Neuronal stem cell (in vitro differentiated cells): ENCODE measurements around the gene ELOVL2.

Source experiments
- DNase-seq: peaks from one replicate; pipeline ENCODE4 v3.0.0-alpha.2; 2013; ENCODE audit warnings: low spot score
- H2AFZ ChIP-seq: one replicate; pipeline ENCODE4 v1.6.1; 2013; ENCODE audit warnings: mild to moderate bottlenecking, low read length, inconsistent platforms
- H2AK5ac ChIP-seq: 2 replicates; pipeline ENCODE4 v1.6.1; 2013; ENCODE audit warnings: low read depth, mild to moderate bottlenecking, inconsistent platforms, low read length, moderate library complexity, mixed read lengths
- H2BK120ac ChIP-seq: 2 replicates; pipeline ENCODE4 v1.6.1; 2013; ENCODE audit warnings: low read depth, mild to moderate bottlenecking, inconsistent platforms, low read length, moderate library complexity, mixed read lengths
- H2BK12ac ChIP-seq: one replicate; pipeline ENCODE4 v1.6.1; 2013; ENCODE audit warnings: low read length, inconsistent platforms
- H2BK15ac ChIP-seq: 2 replicates; pipeline ENCODE4 v1.6.1; 2013; ENCODE audit warnings: mild to moderate bottlenecking, low read length, inconsistent platforms, mixed read lengths
- H2BK5ac ChIP-seq: one replicate; pipeline ENCODE4 v1.6.1; 2013; ENCODE audit warnings: inconsistent platforms, mild to moderate bottlenecking, low read length, moderate library complexity
- H3K14ac ChIP-seq: one replicate; pipeline ENCODE4 v1.6.1; 2013; ENCODE audit warnings: low read length, inconsistent platforms
- H3K18ac ChIP-seq: 2 replicates; pipeline ENCODE4 v1.6.1; 2013; ENCODE audit warnings: low read length, inconsistent platforms
- H3K23ac ChIP-seq: 2 replicates; pipeline ENCODE4 v1.6.1; 2013; ENCODE audit warnings: low read depth, mild to moderate bottlenecking, mixed read lengths, low read length, inconsistent platforms; ENCODE audit not compliant: poor library complexity
- H3K27ac ChIP-seq: replicated peaks from 3 replicates; pipeline ENCODE4 v1.5.1; 2013; ENCODE audit warnings: low read length, inconsistent platforms
- H3K27me3 ChIP-seq, 3 experiments: 2 replicates each; pipeline ENCODE4 v1.6.1; 2013; ENCODE audit warnings: low read length in 3 of 3, mild to moderate bottlenecking in 2 of 3, inconsistent platforms in 1 of 3, low read depth in 1 of 3, mixed read lengths in 1 of 3, moderate library complexity in 1 of 3; ENCODE audit not compliant: control insufficient read depth in 3 of 3, insufficient read depth in 3 of 3
- H3K36me3 ChIP-seq, 2 donors: replicated peaks in 1 of 2; 2 replicates each; pipeline ENCODE4 v1.6.1; 2013; ENCODE audit warnings: low read length in 2 of 2; ENCODE audit not compliant: control insufficient read depth in 2 of 2, insufficient read depth in 2 of 2
- H3K4ac ChIP-seq: 2 replicates; pipeline ENCODE4 v1.6.1; 2013; ENCODE audit warnings: inconsistent platforms, mild to moderate bottlenecking, low read length, moderate library complexity
- H3K4me1 ChIP-seq, 2 donors: 1 replicate in 1 of 2; 2 replicates in 1 of 2; pipeline ENCODE4 v1.6.1; 2013; ENCODE audit warnings: low read length in 2 of 2, low read depth in 1 of 2; ENCODE audit not compliant: control insufficient read depth in 2 of 2, insufficient read depth in 1 of 2
- H3K4me2 ChIP-seq: one replicate; pipeline ENCODE4 v1.6.1; 2013; ENCODE audit warnings: mild to moderate bottlenecking, low read length, inconsistent platforms; ENCODE audit not compliant: insufficient read depth, poor library complexity, severe bottlenecking
- H3K4me3 ChIP-seq, 2 donors: 2 replicates each; pipeline ENCODE4 v1.5.1; 2013; ENCODE audit warnings: low read length in 2 of 2, mild to moderate bottlenecking in 2 of 2, inconsistent platforms in 1 of 2, moderate library complexity in 1 of 2
- H3K79me1 ChIP-seq: one replicate; pipeline ENCODE4 v1.6.1; 2013; ENCODE audit warnings: low read depth, mild to moderate bottlenecking, inconsistent platforms, low read length, moderate library complexity
- H3K9ac ChIP-seq: one replicate; pipeline ENCODE4 v1.6.1; 2013; ENCODE audit warnings: mild to moderate bottlenecking, low read depth, low read length, inconsistent platforms; ENCODE audit not compliant: poor library complexity
- H3K9me3 ChIP-seq, 2 donors: replicated peaks in 1 of 2; 2 replicates each; pipeline versions ENCODE3 to v1.6.1; 2013; ENCODE audit warnings: low read length in 2 of 2, mild to moderate bottlenecking in 2 of 2, inconsistent platforms in 1 of 2, low read depth in 1 of 2, mixed read lengths in 1 of 2, moderate library complexity in 1 of 2; ENCODE audit not compliant: control insufficient read depth in 2 of 2, insufficient read depth in 1 of 2
- H4K8ac ChIP-seq: one replicate; pipeline ENCODE4 v1.6.1; 2013; ENCODE audit warnings: low read depth, mild to moderate bottlenecking, inconsistent platforms, low read length, moderate library complexity
- H4K91ac ChIP-seq: one replicate; pipeline ENCODE4 v1.6.1; 2013; ENCODE audit warnings: low read length, low read depth, mild to moderate bottlenecking, inconsistent platforms; ENCODE audit not compliant: poor library complexity
- WGBS, 2 donors: extraction: QIAGEN DNeasy Blood & Tissue Kit; methylation state at CpG; one replicate each; pipeline ENCODE4 v1.1.7; 2013; ENCODE audit warnings: missing lambda C conversion rate in 2 of 2, mixed read lengths in 1 of 2; ENCODE audit not compliant: insufficient read length in 2 of 2, insufficient replicate concordance in 1 of 2; ENCODE audit errors: extremely low coverage in 2 of 2; 5-methylcytosine and 5-hydroxymethylcytosine counted together

The ELOVL2 gene

DNA sequence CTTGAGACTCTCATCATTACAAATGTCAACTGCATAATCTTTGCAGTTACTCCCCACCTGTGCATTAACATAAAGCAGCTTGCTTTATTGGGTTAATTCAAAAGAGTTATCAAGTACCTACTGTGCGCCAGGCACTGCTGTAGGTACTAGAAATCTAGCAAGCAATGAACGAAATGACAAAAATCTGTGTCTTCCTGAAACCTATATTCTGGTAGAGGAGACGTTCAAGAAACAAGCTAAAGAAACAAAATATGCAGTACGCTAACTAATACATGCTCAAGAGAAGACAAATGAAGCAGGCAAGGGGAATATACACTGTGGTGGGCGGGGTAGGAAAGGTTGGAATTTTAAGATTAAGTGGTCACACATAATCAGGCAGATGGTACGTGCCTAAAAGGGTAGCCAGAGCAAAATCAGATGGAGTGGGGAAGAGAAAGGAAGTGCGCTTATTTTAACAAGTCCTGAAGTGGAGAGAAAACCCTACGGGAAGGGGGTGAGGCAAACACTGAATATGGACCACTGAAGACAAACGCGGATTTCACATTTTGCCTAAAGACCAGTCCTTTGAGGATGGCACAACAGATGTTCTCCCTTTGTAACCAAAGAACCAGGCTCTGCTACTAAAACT is 1.2 kb downstream of the ELOVL2 start:
- no CpG with 5 or more reads among the region's 10 CpGs for WGBS, 2 donors
- DNase-seq, result no peak
- peaks cover 2 to 6% of the 10 kb centered on the region in 2 donors for H3K9me3 ChIP-seq

DNA sequence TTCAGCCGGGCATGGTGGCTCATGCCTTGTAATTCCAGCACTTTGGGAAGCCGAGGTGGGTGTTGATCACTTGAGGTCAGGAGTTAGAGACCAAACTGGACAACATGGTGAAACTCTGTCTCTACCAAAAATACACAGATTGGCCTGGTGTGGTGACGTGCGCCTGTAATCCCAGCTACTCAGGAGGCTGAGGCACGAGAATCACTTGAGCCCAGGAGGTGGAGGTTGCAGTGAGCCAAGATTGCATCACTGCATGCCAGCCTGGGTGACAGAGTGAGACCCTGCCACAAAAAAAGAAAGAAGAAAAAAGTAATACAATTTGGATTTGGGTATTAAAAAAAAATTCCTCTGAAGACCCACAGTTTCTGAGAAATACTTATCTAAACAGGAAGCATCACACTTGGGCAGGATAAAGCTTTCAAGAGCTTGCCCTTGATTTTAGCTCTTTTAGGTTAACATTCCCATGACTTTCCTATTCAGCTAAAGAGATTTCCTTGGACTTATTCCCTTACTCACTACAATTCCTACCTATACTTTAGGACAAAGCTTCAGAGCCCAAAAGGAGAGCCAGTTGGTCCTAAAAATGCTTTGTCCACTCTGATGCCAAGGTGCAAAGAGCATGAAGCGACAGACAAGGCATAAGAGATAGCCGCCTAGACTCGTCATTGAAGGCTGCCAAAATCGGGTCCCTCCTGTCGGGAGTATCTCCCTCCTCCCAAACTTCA is 1.9 kb downstream of the ELOVL2 start:
- no peak overlapping the region for H3K14ac ChIP-seq
- peaks cover 2 to 6% of the 10 kb centered on the region in 2 donors for H3K9me3 ChIP-seq
- H3K4me1 ChIP-seq, result peaks cover 9% of the 10 kb centered on the region in 2 donors
- H2BK12ac ChIP-seq, result no peak overlapping the region
- no peak overlapping the region for H3K27ac ChIP-seq
- WGBS, 2 donors, result no CpG with 5 or more reads among the region's 10 CpGs
- H3K4me2 ChIP-seq, result no peak overlapping the region
- no peak overlapping the region for H4K8ac ChIP-seq
- no peak overlapping the region for H2BK120ac ChIP-seq
- DNase-seq, result no peak
- H2AFZ ChIP-seq, result no peak overlapping the region
- H3K23ac ChIP-seq, result no peak overlapping the region
- no peak overlapping the region for H4K91ac ChIP-seq
- peaks cover 2% of the 10 kb centered on the region for H3K79me1 ChIP-seq
- H3K27me3 ChIP-seq, result peaks cover 0 to 21% (median 3%) of the 10 kb centered on the region in 3 experiments
- H3K18ac ChIP-seq, result no peak overlapping the region
- H3K4ac ChIP-seq, result no peak overlapping the region
- no peak overlapping the region for H2BK15ac ChIP-seq
- H3K36me3 ChIP-seq, result no peaks in the 10 kb centered on the region
- no peak overlapping the region for H2AK5ac ChIP-seq
- no peak overlapping the region for H3K9ac ChIP-seq
- H3K4me3 ChIP-seq, result peak overlapping the region in 1 of 2 donors; percentile 81
- no peak overlapping the region for H2BK5ac ChIP-seq

More for the DNA sequence above, 1.2 kb downstream of the ELOVL2 start:
- Histone ChIP-seq H2BK120ac (no peak overlapping the region), H4K8ac (no peak overlapping the region), H4K91ac (no peak overlapping the region), H2BK5ac (no peak overlapping the region), H3K36me3 (no peaks in the 10 kb centered on the region), H3K4me3 (peak overlapping the region; percentile 81 to 82), H3K23ac (no peak overlapping the region), H3K9ac (peak overlapping the region; percentile 95), H3K27ac (no peak overlapping the region), H3K4me1 (peaks cover 8 to 9% of the 10 kb centered on the region in 2 donors), H2BK15ac (no peak overlapping the region), H3K27me3 (peaks cover 0 to 21% (median 3%) of the 10 kb centered on the region in 3 experiments), H3K4me2 (peak overlapping the region; percentile 87), H2BK12ac (no peak overlapping the region), H3K79me1 (peaks cover 2% of the 10 kb centered on the region), H3K18ac (no peak overlapping the region), H2AFZ (peak overlapping the region; percentile 94), H3K4ac (no peak overlapping the region), H3K14ac (no peak overlapping the region), H2AK5ac (no peak overlapping the region)

GRCh38 chr6:11040134-11040533 is 4.0 kb downstream of the ELOVL2 start:
- Histone ChIP-seq H2AFZ (peak overlapping the region; percentile 38), H3K27ac (no peak overlapping the region), H3K23ac (no peak overlapping the region), H3K9ac (no peak overlapping the region), H2BK15ac (no peak overlapping the region), H3K18ac (no peak overlapping the region), H3K27me3 (peaks cover 0 to 21% (median 3%) of the 10 kb centered on the region in 3 experiments), H3K14ac (no peak overlapping the region), H4K8ac (no peak overlapping the region), H2AK5ac (no peak overlapping the region), H3K4me2 (no peak overlapping the region), H3K36me3 (no peaks in the 10 kb centered on the region), H3K4ac (no peak overlapping the region), H2BK120ac (no peak overlapping the region), H3K4me1 (peaks cover 13 to 28% of the 10 kb centered on the region in 2 donors), H2BK5ac (no peak overlapping the region), H3K4me3 (no peak overlapping the region), H3K79me1 (peaks cover 2% of the 10 kb centered on the region), H4K91ac (no peak overlapping the region), H2BK12ac (no peak overlapping the region), H3K9me3 (peaks cover 2 to 6% of the 10 kb centered on the region in 2 donors)
- no peak for DNase-seq
- no CpG with 5 or more reads among the region's 3 CpGs for WGBS, 2 donors

DNA sequence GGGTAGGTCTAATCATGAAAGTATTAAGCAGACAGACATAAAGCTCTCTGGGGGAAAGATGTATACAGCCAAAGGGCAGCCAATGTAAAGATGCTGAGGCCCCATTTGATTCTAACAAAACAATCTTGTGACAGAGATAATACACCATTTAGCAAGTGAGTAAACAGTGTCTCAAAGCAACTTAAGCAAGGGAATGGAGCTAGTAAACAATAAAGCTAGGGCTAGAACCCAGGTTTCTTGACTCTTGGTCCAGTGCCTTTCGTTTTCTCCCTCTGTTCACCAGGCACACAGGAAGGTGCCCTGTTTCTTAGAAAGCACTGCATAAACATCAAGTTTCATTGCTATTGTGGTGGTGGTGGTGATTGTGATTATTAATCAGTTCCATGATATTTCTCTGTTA is 5.1 kb downstream of the ELOVL2 start:
- peaks cover 0 to 18% (median 3%) of the 10 kb centered on the region in 3 experiments for H3K27me3 ChIP-seq
- H3K18ac ChIP-seq, result no peak overlapping the region
- no peak overlapping the region for H3K27ac ChIP-seq
- no peak for DNase-seq
- no peak overlapping the region for H2BK15ac ChIP-seq
- H3K9ac ChIP-seq, result no peak overlapping the region
- no peaks in the 10 kb centered on the region for H3K36me3 ChIP-seq
- H3K4me3 ChIP-seq, result no peak overlapping the region
- no peak overlapping the region for H2BK12ac ChIP-seq
- no peak overlapping the region for H4K8ac ChIP-seq
- H4K91ac ChIP-seq, result no peak overlapping the region
- no peak overlapping the region for H2AK5ac ChIP-seq
- no peak overlapping the region for H2AFZ ChIP-seq
- H3K4ac ChIP-seq, result no peak overlapping the region
- H3K23ac ChIP-seq, result no peak overlapping the region
- no peak overlapping the region for H2BK120ac ChIP-seq
- H3K4me2 ChIP-seq, result no peak overlapping the region
- no peak overlapping the region for H2BK5ac ChIP-seq
- WGBS, 2 donors, result no CpG with 5 or more reads among the region's 1 CpG
- H3K79me1 ChIP-seq, result peaks cover 3% of the 10 kb centered on the region
- H3K9me3 ChIP-seq, result no peaks in the 10 kb centered on the region
- peaks cover 13 to 28% of the 10 kb centered on the region in 2 donors for H3K4me1 ChIP-seq
- no peak overlapping the region for H3K14ac ChIP-seq
